H9 (cell line): Measurements from ENCODE around the gene PRDX1. TPM values are rescaled to one million over a fixed set of nuclear protein-coding genes. Genes with fewer than 3 reads are reported as not detected.

ENCODE experiments used
- DNase-seq: peaks from one replicate; pipeline ENCODE4 v3.0.0-alpha.2; 2017
- H2AFZ ChIP-seq: one replicate; pipeline ENCODE4 v1.6.1; 2013; ENCODE audit warnings: mild to moderate bottlenecking, low read length, control low read depth, moderate library complexity
- H2AK5ac ChIP-seq: 2 replicates; pipeline ENCODE4 v1.6.1; 2013; ENCODE audit warnings: low read length, control low read depth, mixed read lengths; ENCODE audit not compliant: insufficient read length
- H2BK120ac ChIP-seq: one replicate; pipeline ENCODE4 v1.6.1; 2013; ENCODE audit warnings: low read depth, mild to moderate bottlenecking, low read length, control low read depth, inconsistent platforms; ENCODE audit not compliant: poor library complexity, severe bottlenecking
- H2BK12ac ChIP-seq: 2 replicates; pipeline ENCODE4 v1.6.1; 2013; ENCODE audit warnings: low read length, control low read depth, mixed read lengths, low read depth; ENCODE audit not compliant: insufficient read length
- H2BK15ac ChIP-seq: 2 replicates; pipeline ENCODE4 v1.6.1; 2013; ENCODE audit warnings: low read depth, low read length, control low read depth
- H2BK20ac ChIP-seq: one replicate; pipeline ENCODE4 v1.6.1; 2013; ENCODE audit warnings: low read depth, mild to moderate bottlenecking, low read length, control low read depth, inconsistent platforms; ENCODE audit not compliant: poor library complexity, severe bottlenecking
- H2BK5ac ChIP-seq: 2 replicates; pipeline ENCODE4 v1.6.1; 2013; ENCODE audit warnings: low read length, control low read depth, mixed read lengths; ENCODE audit not compliant: insufficient read length
- H3K14ac ChIP-seq: 2 replicates; pipeline ENCODE4 v1.6.1; 2013; ENCODE audit warnings: low read length, control low read depth; ENCODE audit not compliant: insufficient read depth
- H3K18ac ChIP-seq: 2 replicates; pipeline ENCODE4 v1.6.1; 2013; ENCODE audit warnings: low read depth, mild to moderate bottlenecking, mixed read lengths, low read length, control low read depth; ENCODE audit not compliant: insufficient read length
- H3K23ac ChIP-seq: 2 replicates; pipeline ENCODE4 v1.6.1; 2013; ENCODE audit warnings: low read length, control low read depth, mixed read lengths, low read depth; ENCODE audit not compliant: insufficient read length
- H3K23me2 ChIP-seq: 2 replicates; pipeline ENCODE4 v1.6.1; 2013; ENCODE audit warnings: low read depth, mild to moderate bottlenecking, mixed read lengths, low read length, control low read depth; ENCODE audit not compliant: insufficient read length, poor library complexity, severe bottlenecking
- H3K27ac ChIP-seq: 2 replicates; pipeline ENCODE4 v1.5.1; 2013; ENCODE audit warnings: low read length, control low read depth, mixed read lengths, low read depth; ENCODE audit not compliant: insufficient read length
- H3K27me3 ChIP-seq: 2 replicates; pipeline ENCODE4 v1.6.1; 2013; ENCODE audit warnings: low read length, control low read depth, inconsistent platforms; ENCODE audit not compliant: insufficient read depth
- H3K4ac ChIP-seq: 2 replicates; pipeline ENCODE4 v1.6.1; 2013; ENCODE audit warnings: low read depth, mild to moderate bottlenecking, control low read depth, inconsistent platforms, low read length, moderate library complexity
- H3K4me1 ChIP-seq: 2 replicates; pipeline ENCODE4 v1.6.1; 2013; ENCODE audit warnings: low read length, control low read depth, inconsistent platforms; ENCODE audit not compliant: insufficient read depth
- H3K4me2 ChIP-seq: 2 replicates; pipeline ENCODE4 v1.6.1; 2013; ENCODE audit warnings: low read length, control low read depth, mixed read lengths; ENCODE audit not compliant: insufficient read length, insufficient read depth
- H3K56ac ChIP-seq: 2 replicates; pipeline ENCODE4 v1.6.1; 2013; ENCODE audit warnings: low read depth, mild to moderate bottlenecking, mixed read lengths, low read length, control low read depth; ENCODE audit not compliant: insufficient read length
- H3K79me1 ChIP-seq: 2 replicates; pipeline ENCODE4 v1.6.1; 2013; ENCODE audit warnings: low read depth, mild to moderate bottlenecking, moderate library complexity, low read length, control low read depth, inconsistent platforms; ENCODE audit not compliant: insufficient read depth, poor library complexity, severe bottlenecking
- H3K79me2 ChIP-seq: 2 replicates; pipeline ENCODE4 v1.6.1; 2013; ENCODE audit warnings: low read length, control low read depth, inconsistent platforms; ENCODE audit not compliant: insufficient read depth
- H3K9ac ChIP-seq: 2 replicates; pipeline ENCODE4 v1.6.1; 2013; ENCODE audit warnings: low read length, control low read depth, mixed read lengths; ENCODE audit not compliant: insufficient read length; ENCODE audit errors: extremely low read depth
- H3K9me3 ChIP-seq: one replicate; pipeline ENCODE4 v1.6.1; 2013; ENCODE audit warnings: low read depth, low read length, inconsistent platforms; ENCODE audit not compliant: control insufficient read depth
- H3T11ph ChIP-seq: one replicate; pipeline ENCODE4 v1.6.1; 2013; ENCODE audit warnings: mild to moderate bottlenecking, low read length, control low read depth, inconsistent platforms
- H4K20me1 ChIP-seq: one replicate; pipeline ENCODE4 v1.6.1; 2013; ENCODE audit not compliant: control insufficient read depth, insufficient read length, insufficient read depth
- H4K5ac ChIP-seq: 2 replicates; pipeline ENCODE4 v1.6.1; 2013; ENCODE audit warnings: low read depth, mild to moderate bottlenecking, mixed read lengths, low read length, control low read depth; ENCODE audit not compliant: insufficient read length
- H4K8ac ChIP-seq: replicated peaks from 2 replicates; pipeline ENCODE4 v1.6.1; 2013; ENCODE audit warnings: low read length, control low read depth, mixed read lengths, low read depth; ENCODE audit not compliant: insufficient read length
- H4K91ac ChIP-seq: 2 replicates; pipeline ENCODE4 v1.6.1; 2013; ENCODE audit warnings: low read depth, mild to moderate bottlenecking, moderate library complexity, mixed read lengths, low read length, control low read depth; ENCODE audit not compliant: insufficient read length
- H3K27ac Mint-ChIP-seq, 3 experiments: 2 replicates in 2 of 3; 3 replicates in 1 of 3; pipeline ENCODE4 v1.8.0; 2020 to 2021; ENCODE audit warnings: mixed read lengths in 3 of 3, mild to moderate bottlenecking in 1 of 3, moderate library complexity in 1 of 3
- H3K27me3 Mint-ChIP-seq: 2 replicates; pipeline ENCODE4 v1.8.0; 2021; ENCODE audit warnings: low read depth, mild to moderate bottlenecking, moderate library complexity, mixed read lengths
- H3K36me3 Mint-ChIP-seq, 3 experiments: 2 replicates in 2 of 3; 3 replicates in 1 of 3; pipeline ENCODE4 v1.8.0; 2020 to 2021; ENCODE audit warnings: low read depth in 3 of 3, mixed read lengths in 3 of 3; ENCODE audit not compliant: insufficient read depth in 1 of 3
- H3K4me1 Mint-ChIP-seq, 2 experiments: 2 replicates each; pipeline ENCODE4 v1.8.0; 2020; ENCODE audit warnings: mixed read lengths in 2 of 2
- H3K4me3 Mint-ChIP-seq, 2 experiments: 2 replicates in 1 of 2; 3 replicates in 1 of 2; pipeline ENCODE4 v1.8.0; 2020 to 2021; ENCODE audit warnings: mild to moderate bottlenecking in 2 of 2, mixed read lengths in 2 of 2, moderate library complexity in 1 of 2
- H3K9me3 Mint-ChIP-seq, 2 experiments: 2 replicates in 1 of 2; 3 replicates in 1 of 2; pipeline ENCODE4 v1.8.0; 2020; ENCODE audit warnings: mild to moderate bottlenecking in 2 of 2, mixed read lengths in 2 of 2, moderate library complexity in 1 of 2
- WGBS: extraction: QIAGEN DNeasy Blood & Tissue Kit; methylation state at CpG from one replicate; pipeline ENCODE4 v1.1.7; 2013; ENCODE audit warnings: missing lambda C conversion rate, low lambda C conversion rate, mixed read lengths; ENCODE audit not compliant: insufficient read length; ENCODE audit errors: extremely low coverage; 5-methylcytosine and 5-hydroxymethylcytosine counted together
- total RNA-seq: library from RNA; stranded (reverse); gene quantifications from 2 replicates; pipeline ENCODE4 v1.2.1, GENCODE V29; 2021
- TF ChIP-seq, protein P1 (sequence below): fragments of 200-600 bp; sonication (generic); conservative IDR thresholded peaks from 3 replicates; pipeline ENCODE4 v1.8.0; 2021; ENCODE audit warnings: antibody characterized with exemption, mild to moderate bottlenecking

Gene PRDX1
- total RNA-seq, 1 experiment from 2014 or later: 1,003 TPM

DNA sequence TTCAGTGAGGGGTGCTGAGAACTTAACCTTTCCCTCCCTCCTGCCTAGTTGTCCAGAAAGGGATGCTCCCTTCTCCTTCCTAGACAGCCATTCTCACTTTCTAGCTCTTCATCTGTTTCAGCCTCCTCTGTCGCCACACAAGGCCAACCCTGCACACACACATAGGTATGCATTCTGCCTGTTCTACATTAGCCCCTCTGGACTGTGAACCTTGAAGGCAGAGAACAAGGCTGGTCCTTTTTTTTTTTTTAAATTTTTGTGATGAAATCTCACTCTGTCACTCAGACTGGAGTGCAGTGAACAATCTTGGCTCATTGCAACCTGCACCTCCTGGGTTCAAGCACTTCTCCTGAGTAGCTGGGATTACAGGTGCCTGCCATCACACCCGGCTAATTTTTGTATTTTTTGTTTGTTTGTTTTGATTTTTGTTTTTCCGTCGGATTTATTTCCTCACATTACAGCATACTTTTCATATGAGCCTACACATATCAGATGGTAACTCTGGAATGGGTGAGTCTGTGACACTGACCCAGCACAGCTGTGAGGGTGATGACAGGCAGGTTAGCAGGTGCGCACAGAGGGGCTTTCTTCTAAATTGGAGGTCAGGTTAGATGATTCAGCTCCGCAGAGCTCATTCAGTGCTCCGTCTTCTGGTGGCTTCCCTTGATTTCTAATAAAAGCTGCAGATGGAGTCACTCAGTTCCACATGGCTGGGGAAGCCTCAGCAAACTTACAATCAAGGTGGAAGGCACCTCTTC lies 24.0 kb upstream of the PRDX1 start:
- no peak overlapping the region for H4K8ac ChIP-seq
- H3K9ac ChIP-seq: no peak overlapping the region
- no peak overlapping the region for H3K18ac ChIP-seq
- no peak overlapping the region for H3K27ac Mint-ChIP-seq
- no peak overlapping the region for H3K14ac ChIP-seq
- WGBS: no CpG with 5 or more reads among the region's 7 CpGs
- no peak overlapping the region for H2AFZ ChIP-seq
- H3K56ac ChIP-seq: no peak overlapping the region
- TF ChIP-seq, protein P1, sequence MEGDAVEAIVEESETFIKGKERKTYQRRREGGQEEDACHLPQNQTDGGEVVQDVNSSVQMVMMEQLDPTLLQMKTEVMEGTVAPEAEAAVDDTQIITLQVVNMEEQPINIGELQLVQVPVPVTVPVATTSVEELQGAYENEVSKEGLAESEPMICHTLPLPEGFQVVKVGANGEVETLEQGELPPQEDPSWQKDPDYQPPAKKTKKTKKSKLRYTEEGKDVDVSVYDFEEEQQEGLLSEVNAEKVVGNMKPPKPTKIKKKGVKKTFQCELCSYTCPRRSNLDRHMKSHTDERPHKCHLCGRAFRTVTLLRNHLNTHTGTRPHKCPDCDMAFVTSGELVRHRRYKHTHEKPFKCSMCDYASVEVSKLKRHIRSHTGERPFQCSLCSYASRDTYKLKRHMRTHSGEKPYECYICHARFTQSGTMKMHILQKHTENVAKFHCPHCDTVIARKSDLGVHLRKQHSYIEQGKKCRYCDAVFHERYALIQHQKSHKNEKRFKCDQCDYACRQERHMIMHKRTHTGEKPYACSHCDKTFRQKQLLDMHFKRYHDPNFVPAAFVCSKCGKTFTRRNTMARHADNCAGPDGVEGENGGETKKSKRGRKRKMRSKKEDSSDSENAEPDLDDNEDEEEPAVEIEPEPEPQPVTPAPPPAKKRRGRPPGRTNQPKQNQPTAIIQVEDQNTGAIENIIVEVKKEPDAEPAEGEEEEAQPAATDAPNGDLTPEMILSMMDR: no peak
- no peaks in the 10 kb centered on the region for H3K79me2 ChIP-seq
- H4K5ac ChIP-seq: no peak overlapping the region
- H2BK12ac ChIP-seq: no peak overlapping the region
- no peak overlapping the region for H3T11ph ChIP-seq
- no peaks in the 10 kb centered on the region for H3K79me1 ChIP-seq
- no peak overlapping the region for H2BK120ac ChIP-seq
- H3K23ac ChIP-seq: no peak overlapping the region
- H3K27me3 Mint-ChIP-seq: no peaks in the 10 kb centered on the region; the same call in 1 of the 2 replicates
- no peaks in the 10 kb centered on the region for H3K4me1 ChIP-seq
- H3K36me3 Mint-ChIP-seq: no peaks in the 10 kb centered on the region
- H3K4me1 Mint-ChIP-seq: peaks cover 8 to 18% of the 10 kb centered on the region in 2 experiments
- H4K20me1 ChIP-seq: no peaks in the 10 kb centered on the region
- no peaks in the 10 kb centered on the region for H3K23me2 ChIP-seq
- no peak for DNase-seq
- no peak overlapping the region for H2AK5ac ChIP-seq
- no peak overlapping the region for H3K4me2 ChIP-seq
- no peak overlapping the region for H3K4ac ChIP-seq
- H2BK5ac ChIP-seq: no peak overlapping the region
- no peak overlapping the region for H2BK15ac ChIP-seq
- H3K4me3 Mint-ChIP-seq: no peak overlapping the region
- no peaks in the 10 kb centered on the region for H3K9me3 ChIP-seq
- no peaks in the 10 kb centered on the region for H3K27me3 ChIP-seq
- H3K9me3 Mint-ChIP-seq: no peaks in the 10 kb centered on the region
- H3K27ac ChIP-seq: no peak overlapping the region
- no peak overlapping the region for H4K91ac ChIP-seq
- no peak overlapping the region for H2BK20ac ChIP-seq
